AG04449 (cell line): ENCODE measurements around the gene KTI12.
A peak's percentile ranks its signal among the peaks of the same experiment; 100 is the strongest.

Experiments
- CTCF ChIA-PET: fragments of 350-600 bp; formaldehyde crosslinking; extraction: SDS; loops from one replicate; lab custom pipeline; 2021; ENCODE audit warnings: antibody characterized with exemption; lab: Yijun Ruan, JAX
- POLR2A ChIA-PET: fragments of 400-600, 350-600 bp; formaldehyde crosslinking; extraction: SDS; loops from one replicate; lab custom pipeline; 2020; ENCODE audit warnings: antibody characterized with exemption, inconsistent platforms; lab: Yijun Ruan, JAX
- DNase-seq: peaks from one replicate; pipeline ENCODE4 v3.0.0-alpha.2; 2010; ENCODE audit warnings: low read depth, low spot score
- H3K4me3 ChIP-seq: 2 replicates; pipeline ENCODE4 v1.5.1; 2011; ENCODE audit warnings: low read depth, mild to moderate bottlenecking, control low read depth, low read length
- TF ChIP-seq, protein P1 (sequence below): IDR thresholded peaks from one replicate; pipeline ENCODE4 v1.5.1; 2011; ENCODE audit warnings: mild to moderate bottlenecking, moderate library complexity, low read length, control low read depth, inconsistent platforms; ENCODE audit not compliant: insufficient read depth; ENCODE audit errors: missing control alignments

The KTI12 gene

DNA sequence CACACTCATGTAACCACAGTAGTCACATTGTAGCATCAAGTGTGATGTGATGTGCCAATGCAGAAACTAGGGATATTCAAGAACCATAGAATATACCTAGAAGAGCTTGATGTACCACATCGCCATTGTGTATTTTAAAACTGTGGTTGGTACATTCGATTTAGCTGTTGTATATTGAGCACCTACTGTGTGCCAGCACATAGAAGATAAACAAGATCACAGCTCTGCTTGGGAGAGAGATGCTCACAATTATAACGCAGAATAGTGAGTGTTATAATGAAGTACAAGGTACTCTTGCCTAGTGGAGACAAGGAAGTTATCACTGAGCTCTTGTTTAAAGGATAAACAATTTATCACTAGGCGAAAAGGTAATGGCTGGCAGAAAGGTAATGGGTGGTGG, 27.2 kb upstream of the KTI12 start:
- TF ChIP-seq, protein P1, sequence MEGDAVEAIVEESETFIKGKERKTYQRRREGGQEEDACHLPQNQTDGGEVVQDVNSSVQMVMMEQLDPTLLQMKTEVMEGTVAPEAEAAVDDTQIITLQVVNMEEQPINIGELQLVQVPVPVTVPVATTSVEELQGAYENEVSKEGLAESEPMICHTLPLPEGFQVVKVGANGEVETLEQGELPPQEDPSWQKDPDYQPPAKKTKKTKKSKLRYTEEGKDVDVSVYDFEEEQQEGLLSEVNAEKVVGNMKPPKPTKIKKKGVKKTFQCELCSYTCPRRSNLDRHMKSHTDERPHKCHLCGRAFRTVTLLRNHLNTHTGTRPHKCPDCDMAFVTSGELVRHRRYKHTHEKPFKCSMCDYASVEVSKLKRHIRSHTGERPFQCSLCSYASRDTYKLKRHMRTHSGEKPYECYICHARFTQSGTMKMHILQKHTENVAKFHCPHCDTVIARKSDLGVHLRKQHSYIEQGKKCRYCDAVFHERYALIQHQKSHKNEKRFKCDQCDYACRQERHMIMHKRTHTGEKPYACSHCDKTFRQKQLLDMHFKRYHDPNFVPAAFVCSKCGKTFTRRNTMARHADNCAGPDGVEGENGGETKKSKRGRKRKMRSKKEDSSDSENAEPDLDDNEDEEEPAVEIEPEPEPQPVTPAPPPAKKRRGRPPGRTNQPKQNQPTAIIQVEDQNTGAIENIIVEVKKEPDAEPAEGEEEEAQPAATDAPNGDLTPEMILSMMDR, result no peak
- no peak for DNase-seq
- POLR2A ChIA-PET, result interaction anchor here (0.6 kb wide), 2 partner anchors 219 to 1111 kb away, joined by 3 read pairs; no protein-coding TSS in a partner anchor
- no peak overlapping the region for H3K4me3 ChIP-seq
- CTCF ChIA-PET, result interaction anchor here (1.0 to 2.3 kb wide), 2 partner anchors 29 to 66 kb away, joined by 3 to 6 read pairs; no protein-coding TSS in a partner anchor

- ChIA-PET POLR2A (interaction anchor here (0.6 kb wide), 1 partner anchor 1112 kb away, joined by 3 read pairs; no protein-coding TSS in a partner anchor), CTCF (interaction anchor here (1.0 to 2.3 kb wide), 2 partner anchors 28 to 67 kb away, joined by 3 to 6 read pairs; no protein-coding TSS in a partner anchor)
- DNase-seq, result no peak
- H3K4me3 ChIP-seq, result no peak overlapping the region
- TF ChIP-seq, protein P1, result no peak
Observed at GRCh38 chr1:52059888-52060287, 26.3 kb upstream of the KTI12 start.

- TF ChIP-seq, protein P1, result no peak
- no peak overlapping the region for H3K4me3 ChIP-seq
- DNase-seq, result no peak
- ChIA-PET POLR2A (no interaction called here), CTCF (interaction anchor here (0.6 to 2.3 kb wide), 2 partner anchors 28 to 71 kb away, joined by 3 to 6 read pairs; no protein-coding TSS in a partner anchor)
Observed at GRCh38 chr1:52059321-52059720, 25.7 kb upstream of the KTI12 start.

DNA sequence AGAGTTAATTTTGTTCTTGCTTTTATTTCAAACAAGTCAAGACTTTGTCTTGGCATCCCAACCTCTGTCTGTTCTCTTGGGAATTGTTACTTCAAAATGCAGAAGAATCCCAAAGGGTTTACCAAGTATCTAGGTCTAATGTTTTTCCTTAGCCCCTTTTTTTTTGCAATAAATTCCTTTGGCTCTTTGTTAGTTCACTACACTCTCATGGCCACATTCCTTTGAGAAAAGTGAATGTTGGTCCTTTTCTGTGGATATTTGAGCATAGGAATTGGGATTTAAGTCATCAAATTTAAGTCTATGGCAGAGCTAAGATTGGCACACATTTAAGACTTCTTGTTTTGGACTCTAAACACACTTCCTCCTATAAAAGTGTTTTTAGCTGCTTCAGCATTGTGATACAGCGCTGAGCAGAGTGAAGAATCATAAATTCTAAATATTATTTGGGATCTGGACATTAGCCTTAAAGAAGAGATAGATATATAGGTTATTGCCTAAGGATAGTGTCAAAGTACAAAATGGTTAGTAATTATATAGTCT, 24.3 kb upstream of the KTI12 start:
- no peak overlapping the region; the same call in 1 of the 2 replicates for H3K4me3 ChIP-seq
- TF ChIP-seq, protein P1, result no peak
- ChIA-PET POLR2A (no interaction called here), CTCF (interaction anchor here (1.1 to 1.5 kb wide), 3 partner anchors 160 to 291 kb away, joined by 3 to 4 read pairs (median 3); no protein-coding TSS in a partner anchor)
- DNase-seq, result no peak

DNA sequence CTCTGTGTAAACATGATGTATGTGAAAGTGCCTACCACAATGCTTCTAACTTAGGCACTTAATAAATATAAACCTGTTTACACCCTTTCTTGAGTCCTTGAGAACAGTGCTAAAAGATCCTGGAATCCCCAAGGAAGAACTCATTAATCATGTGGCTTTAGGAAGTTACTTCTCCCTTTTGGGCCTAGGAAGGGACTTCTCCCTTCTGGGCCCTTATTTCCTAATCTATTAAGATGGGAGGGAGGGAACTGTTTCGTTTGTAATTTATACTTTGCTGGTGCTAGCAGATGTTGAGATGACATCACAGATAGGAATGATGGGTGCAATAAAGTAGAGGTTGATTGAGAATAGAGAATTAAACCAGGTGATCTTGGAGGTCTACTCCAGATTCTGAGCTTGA, 23.6 kb upstream of the KTI12 start:
- no peak for DNase-seq
- CTCF ChIA-PET, result interaction anchor here (1.4 to 1.5 kb wide), 2 partner anchors 160 to 161 kb away, joined by 3 to 4 read pairs; no protein-coding TSS in a partner anchor
- peak overlapping the region; percentile 87 for H3K4me3 ChIP-seq
- POLR2A ChIA-PET, result no interaction called here
- TF ChIP-seq, protein P1, result no peak

DNA sequence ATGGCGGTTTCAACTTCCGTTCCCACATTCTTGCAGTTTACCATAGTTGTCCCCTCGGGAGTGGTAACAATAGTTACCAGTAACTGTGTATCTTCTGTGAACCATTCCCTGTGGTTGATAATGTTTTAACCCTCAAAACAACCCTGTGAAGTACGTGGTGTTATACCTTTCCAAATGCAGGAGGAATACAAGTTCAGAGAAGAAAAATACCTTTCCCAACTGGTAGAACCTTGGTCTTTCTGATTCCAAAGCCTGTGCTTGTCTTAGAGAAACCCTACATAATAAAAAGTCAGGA, 23.3 kb upstream of the KTI12 start:
- no peak for DNase-seq
- H3K4me3 ChIP-seq, result peak overlapping the region; percentile 87
- TF ChIP-seq, protein P1, result no peak
- ChIA-PET CTCF (interaction anchor here (1.0 to 1.4 kb wide), 2 partner anchors 160 to 343 kb away, joined by 3 to 4 read pairs; no protein-coding TSS in a partner anchor), POLR2A (no interaction called here)
